ENCODE results near the gene BRF1. TPM values are rescaled to one million over a fixed set of nuclear protein-coding genes. Genes with fewer than 3 reads are reported as not detected.

The BRF1 gene
- total RNA-seq, 1 experiment from 2014 or later: 26.4 TPM

- Mint-ChIP-seq H3K9me3 (peaks cover 9% of the 10 kb centered on the region), H3K4me3 (no peak overlapping the region), H3K27me3 (ENCODE audit: low read depth) (no peaks in the 10 kb centered on the region), H3K4me1 (no peaks in the 10 kb centered on the region), H3K36me3 (peaks cover 10% of the 10 kb centered on the region; the same call in 1 of the 2 replicates), H3K27ac (no peak overlapping the region)
- TF ChIP-seq TEAD4 (CRISPR knock-in tag; IDR thresholded peaks at IDR 0.05) (no peak), ZBTB43 (CRISPR knock-in tag; IDR thresholded peaks at IDR 0.05) (no peak), ZBTB21 (CRISPR knock-in tag; IDR thresholded peaks at IDR 0.05; ENCODE audit: borderline replicate concordance) (no peak), ZNF532 (CRISPR knock-in tag; IDR thresholded peaks at IDR 0.05; ENCODE audit: borderline replicate concordance) (no peak), AR (CRISPR knock-in tag; IDR thresholded peaks at IDR 0.05) (no peak), ZNF396 (CRISPR knock-in tag; IDR thresholded peaks at IDR 0.05; ENCODE audit: borderline replicate concordance) (no peak), NR3C1 (CRISPR knock-in tag; conservative IDR thresholded peaks at IDR 0.05; ENCODE audit: low read depth) (no peak), NR2C2 (CRISPR knock-in tag; IDR thresholded peaks at IDR 0.05) (no peak), CDX4 (CRISPR knock-in tag; IDR thresholded peaks at IDR 0.05; ENCODE audit: borderline replicate concordance) (no peak), ARID4B (CRISPR knock-in tag; IDR thresholded peaks at IDR 0.05; ENCODE audit: borderline replicate concordance) (no peak)
- ATAC-seq (no peak), DNase-seq (ENCODE audit: low spot score) (no peak)
- POLR2A ChIA-PET: interaction anchor here (1.5 kb wide), 1 partner anchor 9 kb away, joined by 4 read pairs; no protein-coding TSS in a partner anchor
- CTCF ChIA-PET: interaction anchor here (0.8 to 1.5 kb wide), 3 partner anchors 34 to 131 kb away, joined by 3 read pairs; partner anchors contain the start of gene BTBD6
Measured at GRCh38 chr14:105214324-105214915, 86.4 kb downstream of the BRF1 start.

Measured in WTC11 (cell line).